Activated CD4-positive, CD25-positive, alpha-beta regulatory T cell (primary cell): ENCODE results near the gene SUGCT.

Source experiments
- DNase-seq, 4 experiments: peaks; one replicate each; lab custom pipeline; 2025; lab: John Stamatoyannopoulos, UW

Gene SUGCT

GRCh38 chr7:40680657-40681056, 545.9 kb downstream of the SUGCT start:
- no peak for DNase-seq

- no peak for DNase-seq
Measured at GRCh38 chr7:40682696-40683095, 547.9 kb downstream of the SUGCT start.

- no peak for DNase-seq
Measured at GRCh38 chr7:40694026-40694809, 559.4 kb downstream of the SUGCT start.

GRCh38 chr7:40694991-40695390, 560.2 kb downstream of the SUGCT start:
- DNase-seq, result no peak

- DNase-seq, result no peak
Measured at GRCh38 chr7:40697653-40698052, 562.8 kb downstream of the SUGCT start.

GRCh38 chr7:40698214-40698920, 563.6 kb downstream of the SUGCT start:
- no peak for DNase-seq

- no peak for DNase-seq
Measured at GRCh38 chr7:40698921-40699260, 564.1 kb downstream of the SUGCT start.

- DNase-seq, result no peak
Measured at GRCh38 chr7:40700653-40701421, 566.0 kb downstream of the SUGCT start.

GRCh38 chr7:40701836-40702551, 567.2 kb downstream of the SUGCT start:
- DNase-seq, result no peak

- no peak for DNase-seq
Measured at GRCh38 chr7:40704172-40704571, 569.4 kb downstream of the SUGCT start.

GRCh38 chr7:40706829-40707228, 572.0 kb downstream of the SUGCT start:
- no peak for DNase-seq

GRCh38 chr7:40709062-40709964, 574.5 kb downstream of the SUGCT start:
- no peak for DNase-seq

GRCh38 chr7:40711706-40712105, 576.9 kb downstream of the SUGCT start:
- no peak for DNase-seq

- DNase-seq, result no peak
Measured at GRCh38 chr7:40714363-40715052, 579.7 kb downstream of the SUGCT start.

GRCh38 chr7:40715053-40715430, 580.2 kb downstream of the SUGCT start:
- DNase-seq, result no peak

- DNase-seq, result no peak
Measured at GRCh38 chr7:40716052-40716451, 581.2 kb downstream of the SUGCT start.

GRCh38 chr7:40717242-40717641, 582.4 kb downstream of the SUGCT start:
- no peak for DNase-seq

GRCh38 chr7:40720416-40720815, 585.6 kb downstream of the SUGCT start:
- no peak for DNase-seq

- no peak for DNase-seq
Measured at GRCh38 chr7:40721342-40721949, 586.6 kb downstream of the SUGCT start.

GRCh38 chr7:40722242-40722641, 587.4 kb downstream of the SUGCT start:
- no peak for DNase-seq
